ENCODE measurements around the gene DNM1.

The DNM1 gene

DNA sequence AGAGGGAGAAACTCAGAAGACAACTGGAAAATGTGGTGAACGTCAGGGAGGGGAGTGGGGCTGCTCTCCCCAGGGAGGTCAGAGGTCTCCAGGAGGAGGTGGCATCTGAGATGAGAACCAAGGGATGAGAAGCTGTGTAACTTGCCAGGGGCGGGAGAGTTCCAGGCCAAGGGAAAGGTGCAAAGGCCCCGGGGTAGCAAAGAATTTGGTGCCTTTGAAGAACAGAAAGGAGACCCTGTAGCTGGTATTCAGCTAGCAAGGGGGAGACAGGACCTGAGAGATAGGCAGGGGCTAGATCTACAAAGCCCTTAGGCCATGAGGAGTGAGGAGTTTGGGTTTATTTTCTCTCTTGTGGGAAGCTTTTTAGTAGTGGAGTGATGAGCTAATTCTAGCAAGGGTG lies 3.3 kb downstream of the DNM1 start:
- DNase-seq: no peak

DNA sequence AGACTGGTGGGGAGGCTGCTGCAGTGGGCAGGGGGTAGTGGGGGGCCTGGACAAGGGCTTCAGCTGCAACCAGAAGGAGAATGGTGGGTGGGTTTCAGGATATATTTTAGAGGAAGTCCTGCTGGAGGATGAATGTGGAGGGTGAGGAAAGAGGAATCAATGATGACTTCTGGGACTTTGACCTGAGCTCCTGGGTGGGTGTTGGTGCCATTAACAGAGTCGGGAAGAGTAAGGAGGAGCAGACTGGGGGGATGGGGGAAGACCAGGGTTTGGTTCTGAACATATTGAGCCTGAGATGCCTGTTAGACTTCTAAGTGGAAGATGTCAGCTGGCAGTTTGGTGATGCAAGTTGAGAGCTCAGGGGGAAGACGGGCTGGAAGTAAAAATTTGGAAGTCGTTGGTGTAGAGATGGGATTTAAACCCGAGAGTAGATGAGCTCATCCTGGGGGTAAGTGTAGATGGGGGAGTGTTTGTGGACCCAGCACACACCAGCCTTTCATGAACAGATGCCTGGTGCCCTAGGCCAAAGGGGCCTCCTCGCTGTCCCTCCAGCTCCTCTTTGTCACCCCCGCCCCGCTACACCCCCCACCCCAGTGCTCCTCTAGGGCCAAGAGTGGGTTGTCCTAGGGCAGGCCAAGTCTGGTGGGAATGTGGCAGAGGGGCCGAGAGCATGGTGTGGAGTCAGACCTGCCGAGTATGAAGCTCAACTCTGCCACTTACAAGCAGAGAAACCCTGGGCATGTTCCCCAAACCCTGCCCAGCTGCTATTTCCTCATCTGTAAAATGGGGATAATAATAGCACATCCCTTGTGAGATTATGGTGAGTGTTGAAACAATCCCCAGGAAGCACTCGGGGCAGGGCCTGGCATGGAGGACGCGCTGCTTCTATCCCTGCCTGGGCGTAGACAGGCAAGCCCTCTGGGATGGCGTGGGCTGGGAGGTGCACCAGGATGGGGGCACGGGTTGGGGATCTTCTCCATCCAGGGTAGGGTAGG lies 4.0 kb downstream of the DNM1 start:
- DNase-seq: no peak

DNA sequence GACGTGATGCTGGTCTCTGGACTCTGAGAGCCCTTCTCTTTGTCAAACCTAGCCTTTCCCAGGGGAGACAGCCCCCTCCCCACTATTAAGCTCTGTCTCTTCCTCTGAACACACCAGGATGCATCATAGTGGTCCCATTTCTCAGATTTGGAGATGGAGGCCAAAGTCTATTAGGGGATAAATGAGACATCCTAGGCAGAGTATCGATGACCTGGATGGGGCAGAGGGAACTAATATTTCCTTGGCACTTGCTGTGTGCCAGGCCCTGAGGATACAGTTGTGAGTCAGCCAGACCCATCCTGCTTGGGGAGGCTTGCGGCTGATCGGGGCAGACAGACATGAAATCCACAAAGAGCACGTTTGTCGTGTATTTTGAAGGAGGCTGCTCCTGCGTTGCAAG lies 5.2 kb downstream of the DNM1 start:
- no peak for DNase-seq

DNA sequence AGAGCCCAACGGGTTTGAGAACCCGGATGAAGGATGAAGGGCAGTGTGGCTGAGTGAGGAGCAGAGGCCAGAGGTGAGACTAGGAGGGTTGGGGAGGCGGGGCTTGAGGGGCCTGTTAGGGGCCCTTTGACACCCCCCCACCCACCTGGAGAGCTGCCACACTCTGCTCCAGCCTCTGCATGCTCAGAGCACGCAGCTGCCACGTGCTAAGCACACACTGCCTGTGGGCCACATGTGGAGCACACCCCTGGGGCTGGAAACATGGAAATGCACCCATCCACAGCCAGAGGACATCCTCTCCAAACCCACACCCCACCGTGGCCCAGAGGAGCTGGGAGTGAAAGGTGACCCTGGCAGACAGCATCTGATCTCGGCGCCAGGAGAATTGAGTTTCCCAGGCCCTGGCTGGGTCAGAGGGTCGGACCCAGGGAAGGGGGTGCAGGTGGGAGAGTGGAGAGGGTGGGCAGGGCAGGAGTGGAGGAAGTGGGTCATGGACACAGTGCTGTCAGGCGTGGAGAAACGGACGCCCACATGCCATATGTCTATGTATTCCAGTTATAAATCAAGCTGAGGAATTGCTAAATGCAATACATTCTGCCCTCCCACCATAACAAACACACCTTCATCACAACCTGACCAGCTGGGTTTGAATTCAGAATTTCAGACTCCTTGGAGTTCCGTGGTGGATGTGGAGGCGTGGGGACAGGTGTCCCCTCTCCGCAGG lies 5.9 kb downstream of the DNM1 start:
- DNase-seq: no peak

DNA sequence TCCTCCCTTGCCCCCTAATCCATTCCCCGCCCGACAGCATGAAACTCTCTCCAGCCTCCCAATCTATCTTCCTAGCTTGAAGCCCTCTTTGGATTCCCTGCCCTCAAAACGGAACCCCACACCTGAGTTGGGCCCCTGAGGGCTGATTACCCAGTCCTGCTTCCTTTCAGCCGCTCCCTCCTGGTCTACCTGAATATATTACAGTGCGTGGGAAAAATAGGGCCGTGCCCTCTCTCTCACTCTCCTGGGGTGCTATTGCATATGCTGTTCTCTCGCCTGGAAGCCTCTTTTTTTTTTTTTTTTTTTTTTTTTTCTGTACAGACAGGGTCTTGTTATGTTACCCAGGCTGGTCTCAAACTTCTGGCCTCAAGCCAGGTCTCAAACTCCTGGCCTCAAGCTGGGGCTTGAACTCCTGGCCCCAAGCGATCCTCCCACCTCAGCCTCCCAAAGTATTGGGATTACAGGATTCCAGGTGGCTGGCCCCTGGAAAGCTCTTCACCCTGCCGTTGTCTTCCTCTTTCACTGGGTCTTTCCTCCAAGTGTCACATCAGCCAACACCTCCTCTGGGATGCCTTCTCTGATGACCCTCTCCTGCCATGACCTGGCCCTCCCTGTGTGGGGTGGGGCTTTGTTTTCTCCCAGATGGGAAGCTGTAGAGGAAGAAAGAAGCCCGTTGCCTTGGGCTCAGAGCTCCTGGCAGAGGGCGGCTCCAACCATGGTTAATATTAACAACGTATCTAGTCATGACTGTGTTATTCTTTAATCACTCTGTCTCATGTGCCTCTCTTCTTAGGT lies 8.2 kb downstream of the DNM1 start:
- DNase-seq: no peak

DNA sequence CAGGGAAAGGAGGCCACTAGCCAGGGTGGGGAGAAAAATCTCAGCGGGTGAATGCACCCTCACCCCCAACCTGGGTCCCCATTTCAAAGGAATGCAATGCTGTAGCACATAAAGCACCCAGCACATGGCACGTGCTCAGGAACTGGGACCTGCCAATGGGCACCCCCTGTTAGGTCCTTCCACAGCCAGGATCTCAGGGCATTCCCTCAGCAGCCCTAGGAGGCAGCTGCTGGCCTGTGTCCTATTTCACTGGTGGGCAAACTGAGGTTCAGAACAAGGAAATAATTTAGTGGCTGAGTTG lies 8.8 kb downstream of the DNM1 start:
- DNase-seq: no peak

DNA sequence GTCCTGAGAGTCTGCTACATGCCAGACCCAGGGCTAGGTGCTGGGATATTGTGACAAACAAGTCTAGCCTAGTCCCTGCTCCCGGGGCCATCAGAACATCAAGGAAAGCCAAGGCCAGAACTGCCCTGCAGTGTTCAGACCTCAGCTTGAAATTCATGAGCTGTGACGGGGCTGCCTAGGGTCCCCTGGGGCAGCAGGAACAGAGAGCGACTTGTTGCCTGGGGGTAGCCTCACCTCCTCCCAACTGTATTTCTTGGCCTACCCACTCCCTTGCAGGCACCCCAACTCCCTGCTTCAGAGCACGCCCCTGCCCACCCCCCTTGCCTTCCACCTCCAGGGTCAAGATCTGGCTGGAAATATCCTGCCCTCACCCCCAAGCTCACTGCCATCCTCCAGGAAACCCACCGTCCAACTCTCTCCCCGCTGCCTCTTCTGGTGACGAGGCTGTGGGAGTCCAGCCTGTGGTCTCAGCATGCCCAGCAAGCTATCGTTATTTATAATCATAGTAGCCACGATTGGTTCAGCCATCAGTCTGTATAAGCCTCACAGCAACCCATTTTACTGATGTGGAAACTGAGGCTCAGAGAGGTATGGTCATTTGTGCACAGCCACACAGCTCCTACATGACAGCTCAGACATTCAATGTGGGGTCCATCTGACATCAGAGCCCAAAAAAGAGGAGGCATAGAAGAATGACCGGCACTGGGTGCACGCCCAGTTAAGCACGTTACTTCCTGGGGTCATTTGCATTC lies 10.7 kb downstream of the DNM1 start:
- DNase-seq: no peak

DNA sequence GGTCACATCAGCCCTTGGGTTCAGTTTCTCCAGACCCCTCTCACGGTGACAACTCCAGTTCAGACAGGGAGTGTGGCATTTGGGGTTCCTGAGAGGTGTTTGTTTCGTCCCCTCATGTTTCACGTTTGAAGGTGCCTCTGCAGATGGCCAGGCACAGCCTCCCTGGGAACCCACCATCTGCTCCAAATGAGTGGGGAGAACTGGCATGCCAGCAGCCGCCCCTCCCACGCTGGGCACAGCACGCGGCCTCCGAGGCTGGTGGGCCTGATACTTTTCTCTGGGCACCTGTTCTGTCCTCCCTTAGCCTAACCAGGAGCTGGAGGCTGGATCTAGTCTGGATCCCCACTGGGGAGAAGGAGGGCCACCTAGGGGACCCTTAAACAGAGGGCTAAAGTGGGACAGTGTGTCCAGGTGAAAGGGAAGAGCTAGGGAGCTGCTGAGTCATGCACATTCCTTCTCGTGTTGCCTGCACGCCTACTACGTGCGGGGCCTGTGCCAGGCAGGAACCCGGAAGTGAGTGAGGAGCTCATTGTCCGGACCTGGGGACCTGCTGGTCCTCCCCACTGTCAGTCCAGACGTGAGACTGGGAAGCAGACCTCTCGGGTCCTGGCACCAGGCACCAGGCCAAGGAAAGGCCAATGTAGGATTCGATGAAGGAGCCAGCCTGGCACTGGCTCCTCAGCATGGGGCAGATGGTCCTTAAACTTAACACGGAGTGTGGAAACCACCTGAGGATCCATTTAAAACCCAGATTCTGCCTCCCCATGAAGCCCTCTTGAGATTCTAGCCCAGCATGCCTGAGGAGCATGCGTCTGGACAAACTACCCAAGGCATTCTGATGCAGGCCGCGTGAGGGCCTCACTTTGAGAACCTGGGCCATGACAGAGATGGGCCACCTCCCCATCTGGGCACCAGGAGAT lies 11.7 kb downstream of the DNM1 start:
- DNase-seq: no peak

DNA sequence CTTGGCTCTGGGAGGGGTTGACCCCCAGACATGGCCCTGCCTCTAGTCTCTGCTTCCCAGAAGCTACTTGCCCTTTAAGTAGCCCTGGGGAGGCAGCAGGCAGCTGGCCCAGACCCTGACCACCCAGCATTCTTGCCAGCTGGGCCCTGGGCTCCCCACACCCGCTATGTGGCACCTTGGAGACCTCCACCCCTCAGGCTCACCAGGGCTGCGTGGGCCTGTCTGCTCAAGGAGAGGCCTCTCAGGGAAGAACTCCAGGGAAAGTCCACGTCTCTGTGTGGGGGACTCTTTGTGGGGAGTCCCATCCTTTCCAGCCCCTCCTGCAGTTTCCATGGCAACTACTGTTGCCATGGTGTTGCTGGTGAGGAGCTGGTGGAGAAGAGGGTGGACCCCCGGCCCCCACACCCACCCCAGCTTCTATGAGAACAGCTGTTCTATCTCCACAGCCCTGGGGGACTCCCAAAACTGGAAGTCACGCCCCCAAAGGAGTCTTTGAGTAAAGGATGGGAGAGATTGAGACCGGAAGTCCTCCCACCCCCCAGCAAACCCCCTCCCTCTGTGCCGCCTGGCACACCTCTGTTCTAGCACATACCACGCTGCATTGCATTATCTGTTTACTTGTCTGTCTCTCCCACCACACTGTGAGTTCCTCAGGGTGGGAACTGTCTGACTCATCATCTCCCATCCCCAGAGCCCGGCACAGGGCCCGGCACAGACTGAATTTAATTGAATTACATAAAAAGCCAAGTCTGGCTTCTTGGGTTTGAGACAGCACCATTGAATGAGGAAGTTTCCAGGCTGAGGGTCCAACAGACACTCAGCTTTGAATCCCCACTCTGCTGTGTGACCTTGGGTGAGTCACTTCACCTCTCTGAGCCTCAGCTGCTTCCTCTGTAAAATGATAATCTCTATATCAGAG lies 12.6 kb downstream of the DNM1 start:
- DNase-seq: no peak

DNA sequence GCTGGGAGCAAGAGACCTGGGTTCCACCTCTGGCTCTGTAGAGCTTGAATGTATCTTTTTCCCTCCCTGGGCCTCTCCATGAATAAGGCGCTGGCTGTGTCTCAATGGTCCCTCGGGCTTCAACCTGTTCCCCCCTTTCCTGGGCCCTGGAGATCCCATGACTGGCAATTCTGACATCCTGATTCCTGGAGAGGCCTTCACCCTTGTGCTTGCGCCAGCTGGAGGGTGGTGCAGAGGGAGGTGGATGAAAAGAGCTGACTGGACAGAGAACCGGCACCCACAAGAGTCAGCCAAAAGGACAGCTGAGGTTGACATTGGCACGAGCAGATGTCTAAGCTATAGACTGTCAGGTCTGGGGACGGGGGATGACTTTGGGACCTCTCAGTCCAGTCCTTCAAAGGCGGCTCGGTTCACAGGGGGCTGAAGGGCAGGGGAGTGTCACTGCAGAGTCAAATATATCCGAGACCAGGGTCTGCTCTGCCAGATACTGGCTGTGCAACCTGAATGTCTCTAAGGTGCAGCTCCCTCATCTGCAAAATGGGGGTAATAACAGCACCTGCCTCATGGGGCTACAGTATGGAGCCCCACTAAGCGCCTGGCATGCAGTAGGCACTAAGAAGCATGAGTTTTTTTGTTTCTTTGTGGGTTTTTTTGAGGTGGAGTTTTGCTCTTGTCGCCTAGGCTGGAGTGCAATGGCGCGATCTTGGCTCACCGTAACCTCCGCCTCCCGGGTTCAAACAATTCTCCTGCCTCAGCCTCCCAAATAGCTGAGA lies 13.8 kb downstream of the DNM1 start:
- no peak for DNase-seq

DNA sequence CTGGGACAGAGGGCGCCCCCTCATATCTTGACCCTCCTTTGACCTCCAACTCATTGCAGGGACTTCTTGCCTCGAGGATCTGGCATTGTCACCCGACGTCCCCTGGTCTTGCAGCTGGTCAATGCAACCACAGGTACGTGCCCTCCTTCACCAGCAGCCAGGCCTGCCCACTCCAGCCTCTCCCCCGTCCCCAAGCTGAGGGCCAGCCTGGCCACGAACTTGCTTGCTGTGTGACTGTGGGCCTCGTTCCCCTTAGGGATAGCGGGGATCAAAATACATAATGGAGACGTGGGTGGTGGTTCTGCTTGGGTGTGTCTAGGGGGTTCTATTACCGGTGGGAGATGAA lies 15.0 kb downstream of the DNM1 start:
- DNase-seq: no peak

DNA sequence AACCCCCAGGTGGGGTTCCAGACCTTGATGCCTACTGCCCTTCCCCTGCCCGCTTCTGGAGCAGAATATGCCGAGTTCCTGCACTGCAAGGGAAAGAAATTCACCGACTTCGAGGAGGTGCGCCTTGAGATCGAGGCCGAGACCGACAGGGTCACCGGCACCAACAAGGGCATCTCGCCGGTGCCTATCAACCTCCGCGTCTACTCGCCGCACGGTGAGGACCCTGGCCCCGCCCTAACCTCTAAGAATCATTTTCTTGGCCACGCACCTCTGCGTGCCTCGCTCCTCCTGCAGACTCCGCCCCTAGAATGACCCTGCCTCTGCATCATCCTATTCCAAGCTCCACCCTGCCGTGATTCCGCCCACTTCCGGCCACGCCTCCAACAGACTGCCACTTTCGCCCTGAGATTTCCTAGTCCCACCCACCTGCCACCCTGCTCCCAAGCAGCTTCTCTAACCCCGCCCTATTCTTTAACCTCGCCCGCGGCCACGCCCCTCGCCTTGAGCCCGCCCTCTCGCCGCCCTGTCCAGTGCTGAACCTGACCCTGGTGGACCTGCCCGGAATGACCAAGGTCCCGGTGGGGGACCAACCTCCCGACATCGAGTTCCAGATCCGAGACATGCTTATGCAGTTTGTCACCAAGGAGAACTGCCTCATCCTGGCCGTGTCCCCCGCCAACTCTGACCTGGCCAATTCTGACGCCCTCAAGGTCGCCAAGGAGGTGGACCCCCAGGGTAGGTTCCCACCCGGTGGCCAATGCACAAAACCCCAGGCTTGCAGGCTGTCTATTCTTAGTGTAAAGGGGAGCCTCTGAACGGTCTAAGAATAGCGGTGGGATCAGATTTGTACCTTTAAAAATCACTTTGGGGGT lies 15.6 kb downstream of the DNM1 start:
- DNase-seq: peak; percentile 86 to 89

DNA sequence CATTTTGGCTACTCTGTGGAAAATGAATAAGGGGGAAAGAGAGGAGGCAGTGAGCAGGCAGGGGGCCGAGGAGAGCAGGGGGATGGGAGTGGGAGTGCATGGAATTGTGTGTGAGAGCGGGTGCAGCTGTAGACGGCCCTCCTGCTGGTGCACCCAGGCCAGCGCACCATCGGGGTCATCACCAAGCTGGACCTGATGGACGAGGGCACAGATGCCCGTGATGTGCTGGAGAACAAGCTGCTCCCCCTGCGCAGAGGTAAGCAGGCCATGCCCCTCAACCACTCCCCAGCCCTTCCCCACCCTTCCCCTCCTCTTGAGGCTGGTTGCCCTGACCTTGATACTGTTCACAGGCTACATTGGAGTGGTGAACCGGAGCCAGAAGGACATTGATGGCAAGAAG lies 16.7 kb downstream of the DNM1 start:
- no peak for DNase-seq

DNA sequence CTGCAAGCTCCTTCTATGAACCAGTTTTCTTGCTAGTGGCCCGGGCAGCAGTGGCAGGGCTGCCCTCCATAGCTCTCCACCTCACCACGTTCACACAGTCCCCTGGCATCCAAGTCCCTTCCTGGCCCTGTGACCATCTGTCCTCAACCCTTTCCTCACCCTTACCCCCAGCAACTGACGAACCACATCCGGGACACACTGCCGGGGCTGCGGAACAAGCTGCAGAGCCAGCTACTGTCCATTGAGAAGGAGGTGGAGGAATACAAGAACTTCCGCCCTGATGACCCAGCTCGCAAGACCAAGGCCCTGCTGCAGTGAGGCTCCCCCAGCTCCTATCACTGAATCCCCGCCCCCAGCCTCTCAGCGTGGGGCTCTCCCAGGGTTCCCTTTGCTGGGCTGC lies 18.8 kb downstream of the DNM1 start:
- DNase-seq: no peak

DNA sequence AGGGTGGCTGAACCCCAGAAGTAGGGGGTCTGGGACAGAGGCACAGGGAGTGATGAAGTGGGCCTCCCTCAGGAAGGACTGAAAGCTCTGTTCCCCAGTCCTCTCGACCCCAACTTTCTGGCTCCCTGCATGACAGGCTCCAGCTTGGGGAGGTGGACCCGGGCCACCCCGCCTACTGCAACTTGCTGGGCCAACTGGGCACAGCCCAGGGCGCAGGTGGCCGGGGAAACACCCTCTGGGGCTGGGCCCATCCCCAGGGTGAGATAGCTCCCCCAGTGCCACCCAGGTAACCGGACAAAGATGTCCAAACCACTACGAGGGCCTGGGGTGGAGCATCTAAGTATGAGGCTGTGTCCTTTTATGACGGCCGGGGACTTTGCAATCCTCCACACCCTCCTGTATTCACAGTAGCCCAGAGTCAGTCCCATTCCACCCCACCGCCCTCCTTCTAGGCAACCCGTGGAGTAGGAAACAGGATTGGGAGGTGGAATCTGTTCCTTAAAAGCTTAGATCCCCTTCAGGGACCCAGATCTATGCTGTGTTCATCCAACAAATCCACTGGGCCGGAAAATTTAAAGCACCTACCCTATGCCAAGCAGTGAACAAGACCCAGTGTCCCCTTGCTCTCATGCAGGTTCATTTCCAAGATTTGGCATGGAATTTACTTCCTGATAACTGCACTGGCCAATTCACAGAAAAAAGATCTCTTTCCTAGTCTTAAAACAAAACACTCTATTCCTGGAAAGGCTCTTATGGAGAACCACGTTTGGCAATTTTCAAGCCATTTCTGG lies 19.9 kb downstream of the DNM1 start:
- no peak for DNase-seq

DNA sequence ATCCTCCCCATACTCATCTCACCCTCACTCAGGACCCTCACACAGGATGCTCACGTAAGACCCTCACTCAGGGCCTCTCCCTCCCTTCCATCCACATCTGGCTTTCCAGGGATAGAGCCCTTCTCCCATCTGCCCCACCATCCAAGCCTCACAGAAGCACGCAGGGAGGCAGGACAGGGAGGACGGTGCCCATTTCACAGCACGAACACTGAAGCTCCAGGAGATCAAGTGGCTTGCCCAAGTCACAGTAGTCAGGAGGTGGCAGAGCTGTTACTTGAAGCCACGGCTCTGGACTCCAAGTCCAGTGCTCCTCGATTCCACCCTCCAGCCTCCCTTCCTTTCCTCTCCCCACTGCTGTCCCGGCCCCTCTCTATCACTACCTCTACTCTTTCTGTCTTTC lies 21.7 kb downstream of the DNM1 start:
- no peak for DNase-seq

DNA sequence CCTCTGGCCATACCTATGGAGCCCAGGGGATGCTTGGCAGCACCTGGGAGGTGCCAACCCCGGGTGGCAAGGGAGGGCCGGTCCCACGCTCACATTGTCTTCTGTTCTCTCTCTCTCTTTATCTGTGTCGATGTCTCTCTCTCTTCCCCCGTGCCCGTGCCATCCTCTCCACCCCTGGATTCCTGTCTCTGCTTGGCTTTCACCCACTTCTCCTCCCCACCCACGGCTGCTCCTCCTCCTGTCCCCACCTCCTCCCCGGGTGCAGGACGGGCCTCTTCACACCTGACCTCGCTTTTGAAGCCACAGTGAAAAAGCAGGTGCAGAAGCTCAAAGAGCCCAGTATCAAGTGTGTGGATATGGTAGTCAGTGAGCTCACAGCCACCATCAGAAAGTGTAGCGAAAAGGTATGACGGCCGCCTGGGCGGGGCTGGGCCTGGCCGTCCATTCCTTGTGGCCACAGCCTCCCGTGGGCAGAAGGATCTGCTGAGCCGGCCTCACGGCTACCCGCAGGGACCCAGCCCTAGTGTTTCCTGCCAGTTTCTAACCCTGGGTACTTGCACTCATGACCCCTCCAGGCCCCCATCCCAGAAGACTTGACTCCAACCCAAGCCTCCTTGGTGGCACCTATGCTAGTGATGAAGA lies 22.7 kb downstream of the DNM1 start:
- DNase-seq: no peak

Measured in activated CD4-positive, alpha-beta T cell treated with anti-CD3 and anti-CD28 coated beads, Interleukin-2, amount 50 U/mL, for 4 hours (primary cell).